ENCODE data around the gene LCN2.

GRCh38 chr9:128122809-128123175 lies 26.5 kb upstream of the LCN2 start:
- TF ChIP-seq, protein P1, sequence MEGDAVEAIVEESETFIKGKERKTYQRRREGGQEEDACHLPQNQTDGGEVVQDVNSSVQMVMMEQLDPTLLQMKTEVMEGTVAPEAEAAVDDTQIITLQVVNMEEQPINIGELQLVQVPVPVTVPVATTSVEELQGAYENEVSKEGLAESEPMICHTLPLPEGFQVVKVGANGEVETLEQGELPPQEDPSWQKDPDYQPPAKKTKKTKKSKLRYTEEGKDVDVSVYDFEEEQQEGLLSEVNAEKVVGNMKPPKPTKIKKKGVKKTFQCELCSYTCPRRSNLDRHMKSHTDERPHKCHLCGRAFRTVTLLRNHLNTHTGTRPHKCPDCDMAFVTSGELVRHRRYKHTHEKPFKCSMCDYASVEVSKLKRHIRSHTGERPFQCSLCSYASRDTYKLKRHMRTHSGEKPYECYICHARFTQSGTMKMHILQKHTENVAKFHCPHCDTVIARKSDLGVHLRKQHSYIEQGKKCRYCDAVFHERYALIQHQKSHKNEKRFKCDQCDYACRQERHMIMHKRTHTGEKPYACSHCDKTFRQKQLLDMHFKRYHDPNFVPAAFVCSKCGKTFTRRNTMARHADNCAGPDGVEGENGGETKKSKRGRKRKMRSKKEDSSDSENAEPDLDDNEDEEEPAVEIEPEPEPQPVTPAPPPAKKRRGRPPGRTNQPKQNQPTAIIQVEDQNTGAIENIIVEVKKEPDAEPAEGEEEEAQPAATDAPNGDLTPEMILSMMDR (conservative IDR thresholded peaks at IDR 0.05; ENCODE audit: low read length) = no peak
- no peak for TF ChIP-seq EZH2phosphoT487 (IDR thresholded peaks at IDR 0.05; ENCODE audit: borderline replicate concordance)

Data from Loucy (cell line).